Measurements from ENCODE around the gene TMC7. TPM values are rescaled to one million over a fixed set of nuclear protein-coding genes. Genes with fewer than 3 reads are reported as not detected.

The TMC7 gene
- total and polyA plus RNA-seq, 2 of the 13 experiments (the other 11 are each of a cell fraction or from before 2014, with no cell fraction given): 1.2 to 5.1 TPM

- TF ChIP-seq, protein P1, sequence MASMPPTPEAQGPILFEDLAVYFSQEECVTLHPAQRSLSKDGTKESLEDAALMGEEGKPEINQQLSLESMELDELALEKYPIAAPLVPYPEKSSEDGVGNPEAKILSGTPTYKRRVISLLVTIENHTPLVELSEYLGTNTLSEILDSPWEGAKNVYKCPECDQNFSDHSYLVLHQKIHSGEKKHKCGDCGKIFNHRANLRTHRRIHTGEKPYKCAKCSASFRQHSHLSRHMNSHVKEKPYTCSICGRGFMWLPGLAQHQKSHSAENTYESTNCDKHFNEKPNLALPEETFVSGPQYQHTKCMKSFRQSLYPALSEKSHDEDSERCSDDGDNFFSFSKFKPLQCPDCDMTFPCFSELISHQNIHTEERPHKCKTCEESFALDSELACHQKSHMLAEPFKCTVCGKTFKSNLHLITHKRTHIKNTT (CRISPR knock-in tag; IDR thresholded peaks at IDR 0.05): no peak
- peak; percentile 12; the same call in 1 of the 2 replicates for TF ChIP-seq ZNF703 (CRISPR knock-in tag; IDR thresholded peaks at IDR 0.05; ENCODE audit: borderline replicate concordance)
- TF ChIP-seq ZNF280B (CRISPR knock-in tag; IDR thresholded peaks at IDR 0.05; ENCODE audit: borderline replicate concordance): no peak; the same call in 1 of the 2 replicates
- no peak for TF ChIP-seq FLYWCH1 (CRISPR knock-in tag; IDR thresholded peaks at IDR 0.05)
- no peak for TF ChIP-seq CBX5 (CRISPR knock-in tag; IDR thresholded peaks at IDR 0.05; ENCODE audit: borderline replicate concordance)
- TF ChIP-seq SRSF4 (IDR thresholded peaks at IDR 0.05; ENCODE audit: low read depth, low read length, poor library complexity, severe bottlenecking): no peak
- TF ChIP-seq RBM22 (optimal IDR thresholded peaks at IDR 0.05; ENCODE audit: low read length): peak; percentile 40
- TF ChIP-seq, protein P2, sequence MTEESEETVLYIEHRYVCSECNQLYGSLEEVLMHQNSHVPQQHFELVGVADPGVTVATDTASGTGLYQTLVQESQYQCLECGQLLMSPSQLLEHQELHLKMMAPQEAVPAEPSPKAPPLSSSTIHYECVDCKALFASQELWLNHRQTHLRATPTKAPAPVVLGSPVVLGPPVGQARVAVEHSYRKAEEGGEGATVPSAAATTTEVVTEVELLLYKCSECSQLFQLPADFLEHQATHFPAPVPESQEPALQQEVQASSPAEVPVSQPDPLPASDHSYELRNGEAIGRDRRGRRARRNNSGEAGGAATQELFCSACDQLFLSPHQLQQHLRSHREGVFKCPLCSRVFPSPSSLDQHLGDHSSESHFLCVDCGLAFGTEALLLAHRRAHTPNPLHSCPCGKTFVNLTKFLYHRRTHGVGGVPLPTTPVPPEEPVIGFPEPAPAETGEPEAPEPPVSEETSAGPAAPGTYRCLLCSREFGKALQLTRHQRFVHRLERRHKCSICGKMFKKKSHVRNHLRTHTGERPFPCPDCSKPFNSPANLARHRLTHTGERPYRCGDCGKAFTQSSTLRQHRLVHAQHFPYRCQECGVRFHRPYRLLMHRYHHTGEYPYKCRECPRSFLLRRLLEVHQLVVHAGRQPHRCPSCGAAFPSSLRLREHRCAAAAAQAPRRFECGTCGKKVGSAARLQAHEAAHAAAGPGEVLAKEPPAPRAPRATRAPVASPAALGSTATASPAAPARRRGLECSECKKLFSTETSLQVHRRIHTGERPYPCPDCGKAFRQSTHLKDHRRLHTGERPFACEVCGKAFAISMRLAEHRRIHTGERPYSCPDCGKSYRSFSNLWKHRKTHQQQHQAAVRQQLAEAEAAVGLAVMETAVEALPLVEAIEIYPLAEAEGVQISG (CRISPR knock-in tag; IDR thresholded peaks at IDR 0.05): no peak
- no peak for TF ChIP-seq MAZ (IDR thresholded peaks at IDR 0.05; ENCODE audit: borderline replicate concordance, low read depth, low read length)
- no peak for TF ChIP-seq MAZ (CRISPR knock-in tag; IDR thresholded peaks at IDR 0.05; ENCODE audit: low read depth)
- TF ChIP-seq PLRG1 (conservative IDR thresholded peaks at IDR 0.05): no peak
- TF ChIP-seq, protein P3, sequence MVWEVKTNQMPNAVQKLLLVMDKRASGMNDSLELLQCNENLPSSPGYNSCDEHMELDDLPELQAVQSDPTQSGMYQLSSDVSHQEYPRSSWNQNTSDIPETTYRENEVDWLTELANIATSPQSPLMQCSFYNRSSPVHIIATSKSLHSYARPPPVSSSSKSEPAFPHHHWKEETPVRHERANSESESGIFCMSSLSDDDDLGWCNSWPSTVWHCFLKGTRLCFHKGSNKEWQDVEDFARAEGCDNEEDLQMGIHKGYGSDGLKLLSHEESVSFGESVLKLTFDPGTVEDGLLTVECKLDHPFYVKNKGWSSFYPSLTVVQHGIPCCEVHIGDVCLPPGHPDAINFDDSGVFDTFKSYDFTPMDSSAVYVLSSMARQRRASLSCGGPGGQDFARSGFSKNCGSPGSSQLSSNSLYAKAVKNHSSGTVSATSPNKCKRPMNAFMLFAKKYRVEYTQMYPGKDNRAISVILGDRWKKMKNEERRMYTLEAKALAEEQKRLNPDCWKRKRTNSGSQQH (CRISPR knock-in tag; IDR thresholded peaks at IDR 0.05; ENCODE audit: low read depth): no peak
- TF ChIP-seq NR3C1 (CRISPR knock-in tag; IDR thresholded peaks at IDR 0.05): no peak
- no peak for TF ChIP-seq ATM (IDR thresholded peaks at IDR 0.05; ENCODE audit: borderline replicate concordance)
- no peak for TF ChIP-seq E2F1 (CRISPR knock-in tag; IDR thresholded peaks at IDR 0.05)
- no peak for TF ChIP-seq NR2F2 (IDR thresholded peaks at IDR 0.05; ENCODE audit: borderline replicate concordance, low read depth)
- 0 out of 2 replicates have a peak, but pooled peaks have one; percentile 25 for TF ChIP-seq TBP (CRISPR knock-in tag; IDR thresholded peaks at IDR 0.05)
- TF ChIP-seq ZNF746 (CRISPR knock-in tag; IDR thresholded peaks at IDR 0.05): no peak
- no peak for TF ChIP-seq ZNF230 (CRISPR knock-in tag; IDR thresholded peaks at IDR 0.05)
- TF ChIP-seq ETV6 (CRISPR knock-in tag; conservative IDR thresholded peaks at IDR 0.05): no peak
- TF ChIP-seq ZFP36L1 (CRISPR knock-in tag; IDR thresholded peaks at IDR 0.05): no peak
- no peak; the same call in 1 of the 2 replicates for TF ChIP-seq MXD1 (CRISPR knock-in tag; IDR thresholded peaks at IDR 0.05)
Observed at GRCh38 chr16:19068237-19068815, 84.6 kb downstream of the TMC7 start (continued).
